Measurements from ENCODE around the gene LEFTY2.
"Not testable (repeated sequence)": the region's sequence is repeated elsewhere in the genome, so short reads cannot be mapped to it uniquely, and the experiment has no call there.

LEFTY2 gene

DNA sequence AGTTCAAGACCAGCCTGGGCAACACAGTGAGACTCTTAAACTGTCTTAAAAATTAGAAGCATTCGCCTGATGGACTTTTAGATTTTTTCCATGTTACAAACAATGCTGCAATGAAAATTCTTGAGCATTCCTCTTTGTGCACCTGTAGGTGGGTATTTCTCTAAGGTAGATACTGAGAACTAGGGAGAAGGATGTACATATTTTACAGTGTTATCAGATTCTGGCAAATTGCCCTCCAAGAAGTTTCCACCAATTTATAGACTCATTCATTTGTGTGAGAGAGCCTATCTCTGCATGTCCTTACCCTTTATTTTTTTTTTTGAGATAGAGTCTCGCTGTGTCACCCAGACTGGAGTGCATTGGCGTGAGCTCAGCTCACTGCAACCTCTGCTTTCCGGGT, 12.3 kb upstream of the LEFTY2 start:
- no peak for DNase-seq (ENCODE audit: low spot score)

DNA sequence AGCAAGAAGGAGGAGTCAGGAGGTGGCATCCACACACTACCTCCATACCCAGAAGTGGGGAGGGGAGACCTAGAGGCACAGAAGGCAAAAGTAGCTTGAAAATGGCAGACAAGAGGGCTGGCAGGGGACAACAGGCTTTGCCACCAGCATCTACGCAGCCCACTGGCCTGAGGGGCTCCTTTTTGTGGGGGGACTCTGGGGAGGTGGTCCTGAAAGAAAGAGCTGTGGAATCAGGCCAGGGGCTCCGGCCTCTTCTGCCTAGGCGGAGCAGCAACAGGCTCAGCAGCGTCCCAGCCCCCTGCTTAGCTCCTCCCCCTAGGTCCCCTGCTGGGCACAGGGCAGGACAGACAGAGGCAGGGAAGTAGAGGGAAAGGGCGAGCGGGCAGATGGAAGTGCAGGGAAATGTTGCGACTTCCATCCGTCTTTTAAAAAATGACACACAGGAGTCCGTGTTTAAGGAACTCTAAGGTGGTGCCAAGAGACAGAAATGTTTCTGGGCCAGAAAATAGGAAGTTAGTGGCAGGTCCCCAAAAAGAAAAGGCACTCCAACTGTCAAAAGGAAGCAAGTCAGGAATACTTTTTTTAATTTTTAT, 10.0 kb upstream of the LEFTY2 start:
- DNase-seq (ENCODE audit: low spot score) = no peak

DNA sequence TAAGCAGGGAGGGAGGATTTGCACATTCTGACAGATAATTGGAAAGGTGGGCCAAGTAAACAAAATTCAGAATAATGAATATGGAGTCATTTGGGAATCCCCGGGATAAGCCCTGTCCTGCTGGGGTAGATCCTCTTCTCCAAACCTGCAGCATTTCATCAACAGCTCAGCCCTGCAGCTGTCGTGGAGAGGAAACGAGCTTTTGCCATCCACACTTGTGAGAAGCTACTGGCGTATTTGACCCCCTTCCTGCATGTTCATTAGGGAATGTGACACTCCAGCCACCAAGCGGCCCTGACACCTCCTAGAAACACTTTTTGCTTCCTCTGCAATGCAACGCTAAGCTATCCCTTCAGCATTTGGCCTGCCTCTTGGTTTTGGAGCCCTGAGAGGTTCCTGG, 8.0 kb upstream of the LEFTY2 start:
- no peak for DNase-seq (ENCODE audit: low spot score)

DNA sequence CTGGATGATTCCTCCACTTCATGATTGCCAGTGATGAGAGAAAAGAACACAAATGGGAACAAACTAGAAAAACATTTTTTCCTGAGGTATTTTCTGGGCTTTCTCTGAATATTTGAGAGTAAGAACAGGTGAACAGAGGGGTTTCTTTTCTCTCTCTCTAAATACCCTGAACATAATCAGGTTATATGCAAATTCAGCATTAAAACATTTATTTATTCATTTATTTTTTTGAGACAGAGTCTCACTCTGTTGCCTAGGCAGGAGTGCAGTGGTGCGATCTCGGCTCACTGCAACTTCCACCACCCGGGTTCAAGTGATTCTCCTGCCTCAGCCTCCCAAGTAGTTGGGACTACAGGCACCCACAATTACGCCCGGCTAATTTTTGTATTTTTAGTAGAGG, 5.8 kb upstream of the LEFTY2 start:
- DNase-seq (ENCODE audit: low spot score) = no peak

DNA sequence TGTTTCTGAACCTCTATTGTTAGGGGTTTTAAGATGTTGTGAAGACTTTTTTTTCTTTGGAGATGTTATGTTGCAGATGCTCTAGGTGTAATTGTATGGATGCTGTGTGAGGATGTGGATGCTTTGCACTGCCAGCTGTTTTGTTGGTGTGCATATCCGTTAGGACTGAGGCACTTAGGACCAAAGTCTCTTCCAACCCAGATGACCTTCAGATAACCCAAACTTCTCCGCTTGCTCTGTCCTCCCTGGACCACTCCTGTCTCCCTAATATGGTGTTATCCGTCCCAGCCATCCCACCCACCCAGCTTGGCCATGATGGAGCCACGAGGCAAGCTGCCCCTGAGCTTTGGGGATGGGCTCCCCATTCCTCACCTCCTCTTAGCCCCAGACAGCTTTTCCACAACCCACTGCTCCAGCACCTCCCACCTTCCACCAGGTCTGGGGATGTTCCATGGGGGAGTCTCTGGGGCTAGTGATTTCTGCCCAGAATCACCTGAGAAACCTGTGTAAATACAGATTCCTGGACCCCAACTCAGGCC, 5.1 kb upstream of the LEFTY2 start:
- DNase-seq (ENCODE audit: low spot score) = no peak

DNA sequence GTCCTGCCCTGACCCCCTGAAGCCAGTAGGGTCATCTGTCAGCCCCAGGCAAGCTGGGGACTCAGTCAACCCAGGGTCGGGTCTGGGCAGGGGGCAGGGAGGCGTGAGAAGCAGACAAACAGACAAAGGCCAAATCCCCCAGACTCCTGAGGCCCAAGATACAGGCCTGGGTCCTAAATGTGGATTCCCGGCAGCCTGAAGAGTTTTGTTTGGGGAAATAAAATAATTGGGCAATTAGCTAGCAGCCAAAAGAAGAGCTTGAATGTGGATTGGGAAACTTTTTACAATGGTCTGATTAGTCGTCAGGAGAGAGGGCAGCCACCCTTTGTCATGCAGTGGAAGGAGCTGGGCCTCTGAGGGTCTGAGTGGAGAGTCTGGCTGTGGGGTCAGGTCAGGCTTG, 4.5 kb upstream of the LEFTY2 start:
- DNase-seq (ENCODE audit: low spot score) = no peak

DNA sequence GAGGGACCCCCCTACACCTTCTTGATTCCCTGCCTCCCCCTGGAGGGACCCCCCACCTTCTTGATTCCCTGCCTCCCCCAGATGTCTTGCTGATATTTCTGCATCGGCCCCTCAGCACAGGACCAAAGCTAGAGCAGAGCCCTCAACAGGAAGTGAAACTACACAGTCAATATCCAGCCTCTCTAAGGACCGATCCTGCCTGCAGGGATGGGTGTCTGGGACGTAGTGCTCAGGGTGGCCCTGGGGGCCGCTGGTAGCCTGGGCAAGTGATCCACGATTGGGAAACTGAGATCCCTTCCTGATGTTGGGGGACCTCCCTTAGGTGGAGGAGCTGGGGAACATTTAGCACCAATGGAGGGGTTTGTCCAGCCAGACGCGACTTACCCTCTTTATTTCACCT, 3.9 kb upstream of the LEFTY2 start:
- DNase-seq (ENCODE audit: low spot score) = no peak

DNA sequence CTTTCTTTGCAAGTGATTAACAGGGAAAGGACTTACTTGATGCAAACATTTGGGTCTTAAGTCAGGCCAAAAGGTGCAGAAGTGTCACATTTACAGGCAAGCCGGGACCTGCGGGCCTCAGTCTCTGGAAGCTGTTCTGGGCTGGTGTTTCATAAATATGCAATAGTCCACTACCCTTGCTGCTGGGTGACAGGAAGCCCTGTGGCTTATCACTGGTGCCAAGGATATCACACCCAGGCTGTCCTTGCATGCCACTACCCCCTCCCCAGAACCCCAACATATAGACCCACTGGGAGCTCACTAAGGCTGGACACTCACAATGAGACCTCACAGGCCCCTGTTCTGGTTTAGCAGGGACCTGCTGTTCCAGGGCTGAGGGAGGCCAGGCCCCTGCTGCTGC, 3.4 kb upstream of the LEFTY2 start:
- DNase-seq (ENCODE audit: low spot score) = no peak

DNA sequence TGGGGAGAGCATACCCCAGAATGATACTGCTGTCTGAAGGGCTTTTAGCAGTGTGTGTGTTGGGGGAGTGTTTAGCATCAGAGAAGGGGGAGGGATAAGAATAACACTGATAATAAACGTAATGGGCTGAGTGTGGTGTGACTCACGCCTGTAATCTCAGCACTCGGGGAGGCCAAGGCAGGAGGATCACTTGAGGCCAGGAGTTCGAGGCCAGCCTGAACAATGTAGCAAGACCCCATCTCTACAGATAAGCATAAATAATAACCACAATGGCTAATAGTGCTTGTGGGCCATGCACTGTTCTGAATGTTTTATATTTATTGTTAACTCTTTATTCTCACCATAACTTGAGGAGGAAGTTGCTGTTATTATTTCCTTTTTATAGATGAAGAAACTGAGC, 2.6 kb upstream of the LEFTY2 start:
- no peak for DNase-seq (ENCODE audit: low spot score)

DNA sequence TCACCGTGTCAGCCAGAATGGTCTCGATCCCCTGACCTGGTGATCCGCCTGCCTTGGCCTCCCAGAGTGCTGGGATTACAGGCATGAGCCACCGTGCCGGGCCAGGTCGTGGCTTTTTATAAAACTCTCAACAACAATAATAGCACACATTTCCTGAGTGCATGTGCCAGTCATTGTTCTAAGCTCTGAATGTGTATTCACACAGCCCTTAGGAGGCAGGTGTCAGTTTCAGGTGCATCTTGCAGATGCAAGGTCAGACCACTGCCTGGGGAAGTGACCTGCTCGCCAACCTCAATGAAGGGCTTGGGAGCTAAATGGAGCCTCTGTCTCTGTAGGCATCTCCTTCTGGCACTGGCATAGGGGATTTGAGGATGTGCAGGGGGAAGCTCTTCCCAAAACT, 1.6 kb upstream of the LEFTY2 start:
- DNase-seq (ENCODE audit: low spot score) = no peak

DNA sequence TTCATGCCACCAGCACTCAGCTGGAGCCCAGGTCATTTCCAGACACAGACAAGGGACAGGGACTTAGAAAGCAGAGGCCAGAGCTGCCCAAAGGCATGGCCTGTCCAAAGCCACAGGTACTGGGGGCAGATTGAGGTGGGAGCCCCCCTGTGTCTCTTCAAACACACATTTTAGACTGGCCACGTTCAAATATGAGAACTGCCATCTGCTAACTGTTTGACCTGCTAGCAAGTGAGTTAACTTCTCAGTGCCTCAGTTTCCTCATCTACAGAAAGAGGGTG, 862 bp upstream of the LEFTY2 start:
- no peak for DNase-seq (ENCODE audit: low spot score)

DNA sequence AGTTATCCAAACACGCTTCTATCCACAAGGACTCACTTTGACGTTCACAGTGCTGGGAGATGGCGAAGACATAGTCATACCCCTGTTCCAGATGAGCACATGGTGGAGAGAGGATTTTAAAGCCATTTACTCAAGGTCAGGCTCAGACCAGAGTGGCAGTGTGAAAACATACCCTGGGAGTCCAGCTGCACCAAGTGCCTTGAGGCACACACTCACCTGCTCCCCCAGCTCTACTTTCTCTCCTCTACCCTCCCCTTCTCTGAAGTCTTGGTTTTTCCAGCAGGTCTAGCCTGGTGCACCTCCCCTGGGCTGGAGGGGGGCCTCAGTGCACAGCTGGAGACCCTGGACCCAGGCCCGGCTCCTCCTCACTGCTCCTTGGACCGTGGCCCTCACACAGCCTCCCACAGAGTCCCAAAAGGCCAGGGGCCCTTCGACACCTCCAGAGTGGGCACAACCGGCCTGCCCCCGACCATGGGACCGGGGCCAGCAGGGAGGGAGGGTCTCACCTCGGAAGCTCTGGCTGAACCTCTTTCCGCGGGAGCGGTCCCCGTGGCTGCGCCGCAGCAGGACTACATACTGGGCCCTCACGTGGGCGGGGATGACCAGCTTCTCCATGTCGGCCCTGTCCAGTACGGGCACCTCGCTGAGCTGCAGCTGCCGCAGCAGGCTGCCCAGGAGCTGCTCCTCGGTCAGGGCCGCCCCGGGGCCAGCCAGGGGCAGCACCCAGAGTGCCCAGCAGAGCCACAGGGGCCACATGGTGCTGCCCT, 452 bp downstream of the LEFTY2 start:
- DNase-seq (ENCODE audit: low spot score) = no peak

DNA sequence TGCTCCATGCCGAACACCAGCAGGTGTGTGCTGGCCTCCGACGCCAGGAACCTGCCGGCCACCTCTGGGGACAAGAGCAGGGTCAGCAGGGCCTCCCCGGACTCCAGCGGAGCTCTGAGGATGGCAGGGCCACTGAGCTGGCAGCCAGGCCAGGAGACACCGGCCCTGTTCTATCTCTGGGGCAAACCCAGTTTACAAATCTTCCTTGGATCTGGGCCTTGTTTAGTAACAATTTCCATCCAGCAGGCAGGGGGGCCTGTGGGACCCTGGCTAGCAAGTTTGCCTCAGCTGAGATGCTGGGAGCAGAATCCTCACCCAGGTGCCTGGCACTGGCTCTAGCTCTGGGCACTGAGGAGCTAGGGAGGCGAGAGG, 1.1 kb downstream of the LEFTY2 start:
- not testable (repeated sequence) for DNase-seq (ENCODE audit: low spot score)

DNA sequence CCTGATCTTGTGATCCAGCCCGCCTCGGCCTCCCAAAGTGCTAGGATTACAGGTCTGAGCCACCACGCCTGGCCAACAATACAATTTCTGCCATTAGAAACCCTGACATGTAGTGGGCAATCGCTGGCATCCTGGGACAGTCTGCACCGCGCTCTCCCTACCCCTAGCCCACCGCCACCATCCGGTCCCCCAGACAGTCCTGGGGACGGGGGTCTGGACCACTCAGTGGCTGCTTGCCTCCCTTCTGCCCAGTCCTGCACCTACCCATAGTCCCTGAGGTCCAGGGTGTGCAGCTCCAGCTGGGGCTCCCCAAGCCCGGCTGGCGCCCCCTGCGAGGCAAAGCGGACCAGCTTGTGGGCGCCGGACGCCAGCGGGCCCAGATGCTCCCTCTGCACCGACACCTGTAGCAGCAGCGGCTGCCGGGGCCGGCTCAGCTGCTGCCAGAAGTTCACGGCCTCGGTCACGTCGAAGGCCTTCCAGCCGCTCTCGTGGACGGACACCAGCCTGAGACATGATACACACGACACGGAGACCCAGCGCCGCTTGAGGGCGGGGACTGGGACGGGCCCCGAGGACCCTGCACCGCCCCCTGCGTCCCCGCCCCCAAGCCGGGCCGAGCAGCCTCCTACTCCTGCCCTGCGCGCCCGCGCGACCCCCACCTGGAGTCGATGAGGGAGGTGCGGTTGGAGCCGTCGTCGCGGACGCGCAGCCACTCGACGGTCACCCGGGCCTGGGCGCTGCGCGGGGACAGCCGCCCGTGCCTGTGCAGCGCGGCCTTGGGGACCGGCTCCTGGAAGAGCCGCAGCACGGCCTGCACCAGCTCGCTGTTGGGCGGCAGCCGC, 1.7 kb downstream of the LEFTY2 start:
- DNase-seq (ENCODE audit: low spot score) = not testable (repeated sequence)

DNA sequence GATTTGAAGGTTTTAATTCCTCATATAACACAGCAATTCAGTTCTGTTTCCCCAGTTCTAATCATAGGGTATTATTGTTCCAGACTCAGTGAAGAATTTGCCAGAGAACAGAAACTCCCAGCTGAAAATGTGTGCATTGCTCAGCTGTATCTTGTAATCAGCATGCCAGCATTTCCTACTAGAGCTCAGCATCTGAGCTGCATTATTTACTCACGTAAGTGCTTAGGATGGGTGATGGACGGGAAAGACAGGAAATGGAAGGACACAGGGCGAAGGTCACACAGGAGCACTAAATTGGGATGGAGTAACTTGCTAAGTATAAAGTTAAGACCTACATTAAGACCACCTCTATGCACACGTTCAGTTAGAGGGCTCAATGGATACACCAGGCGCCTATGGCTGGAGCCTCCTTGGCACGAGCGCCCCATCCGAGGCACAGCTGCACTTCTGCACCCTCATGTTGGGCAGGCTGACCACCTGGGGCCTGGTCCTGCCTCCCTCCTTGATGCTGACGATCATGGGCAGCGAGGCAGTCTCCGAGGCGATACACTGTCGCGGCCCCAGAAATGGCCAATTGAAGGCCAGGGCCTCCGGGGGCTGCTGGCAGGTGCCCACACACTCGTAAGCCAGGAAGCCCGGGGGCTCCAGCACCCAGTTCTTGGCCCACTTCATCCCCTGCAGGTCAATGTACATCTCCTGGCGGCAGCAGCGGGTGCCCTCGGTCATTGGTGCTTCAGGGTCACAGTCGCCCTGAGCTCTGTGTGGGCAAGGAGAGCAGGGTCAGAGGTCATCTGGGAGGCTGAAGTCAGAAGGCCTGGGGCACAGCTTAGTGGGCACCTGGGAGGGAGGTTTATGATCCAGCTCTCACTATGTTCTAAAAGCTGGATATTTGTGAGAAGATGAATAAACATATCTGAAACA, 3.7 kb downstream of the LEFTY2 start:
- no peak for DNase-seq (ENCODE audit: low spot score)

DNA sequence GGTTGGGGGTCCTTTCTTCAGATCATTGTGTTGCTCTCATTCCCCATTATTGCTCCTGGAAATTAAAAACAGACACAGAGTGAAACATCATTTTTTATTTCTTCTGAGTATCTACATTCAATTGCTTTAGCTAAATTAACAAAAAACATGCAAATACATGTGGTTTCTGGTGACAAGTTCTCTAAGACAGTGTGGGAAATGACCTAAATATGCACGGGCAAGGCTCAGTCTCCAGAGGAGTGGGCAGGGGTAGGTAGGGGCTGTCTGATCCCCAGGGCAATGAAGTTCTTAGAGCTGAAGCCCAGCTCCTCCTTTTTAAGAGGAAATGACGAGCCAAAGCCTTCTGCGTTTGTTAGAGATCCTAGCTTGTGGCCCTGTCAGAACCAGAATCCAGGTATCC, 4.5 kb downstream of the LEFTY2 start:
- DNase-seq (ENCODE audit: low spot score) = no peak

DNA sequence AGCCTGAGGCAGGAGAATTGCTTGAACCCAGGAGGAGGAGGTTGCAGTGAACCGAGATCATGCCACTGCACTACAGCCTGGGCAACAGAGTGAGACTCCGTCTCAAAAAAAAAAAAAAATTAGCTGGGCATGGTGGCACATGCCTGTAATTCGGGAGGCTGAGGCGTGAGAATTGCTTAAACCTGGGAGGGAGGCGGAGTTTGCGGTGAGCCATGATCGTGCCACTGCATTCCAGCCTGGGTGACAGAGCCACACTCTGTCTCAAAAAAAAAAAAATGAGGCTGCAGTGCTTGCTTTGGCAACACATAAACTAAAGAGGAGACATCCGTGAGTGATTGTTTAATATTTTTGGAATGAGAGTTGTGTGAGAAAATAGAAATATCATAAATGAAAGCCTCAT, 4.9 kb downstream of the LEFTY2 start:
- not testable (repeated sequence) for DNase-seq (ENCODE audit: low spot score)

DNA sequence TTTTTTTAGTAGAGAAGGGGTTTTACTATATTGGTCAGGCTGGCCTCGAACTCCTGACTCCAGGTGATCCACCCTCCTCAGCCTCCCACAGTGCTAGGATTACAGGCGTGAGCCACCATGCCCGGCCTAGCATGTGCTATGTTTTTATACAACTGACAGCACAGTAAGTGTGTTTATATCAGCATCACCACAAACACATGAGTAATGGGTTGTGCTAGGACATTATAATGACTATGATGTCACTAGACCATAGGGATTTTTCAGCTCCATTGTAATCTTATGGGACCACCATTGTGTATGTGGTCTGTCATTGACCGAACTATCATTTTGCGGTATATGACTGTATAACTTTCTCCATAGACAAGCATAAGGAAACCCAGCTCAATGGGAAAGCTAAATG, 6.3 kb downstream of the LEFTY2 start:
- DNase-seq (ENCODE audit: low spot score) = no peak

DNA sequence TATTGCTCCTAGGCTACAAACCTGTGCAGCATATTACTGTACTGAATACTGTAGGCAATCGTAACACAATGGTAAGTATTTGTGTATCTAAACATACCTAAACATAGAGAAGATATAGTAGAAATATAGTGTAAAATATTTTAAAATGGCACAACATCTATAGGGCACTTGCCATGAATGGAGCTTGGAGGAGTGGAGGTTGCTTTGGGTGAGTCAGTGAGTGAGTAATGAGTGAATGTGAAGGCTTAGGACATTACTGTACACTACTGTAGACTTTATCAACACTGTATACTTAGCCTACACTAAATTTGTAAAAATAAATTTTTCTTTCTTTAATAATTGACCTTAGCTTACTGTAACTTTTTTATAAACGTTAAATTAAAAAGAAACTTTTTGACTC, 7.9 kb downstream of the LEFTY2 start:
- DNase-seq (ENCODE audit: low spot score) = no peak

DNA sequence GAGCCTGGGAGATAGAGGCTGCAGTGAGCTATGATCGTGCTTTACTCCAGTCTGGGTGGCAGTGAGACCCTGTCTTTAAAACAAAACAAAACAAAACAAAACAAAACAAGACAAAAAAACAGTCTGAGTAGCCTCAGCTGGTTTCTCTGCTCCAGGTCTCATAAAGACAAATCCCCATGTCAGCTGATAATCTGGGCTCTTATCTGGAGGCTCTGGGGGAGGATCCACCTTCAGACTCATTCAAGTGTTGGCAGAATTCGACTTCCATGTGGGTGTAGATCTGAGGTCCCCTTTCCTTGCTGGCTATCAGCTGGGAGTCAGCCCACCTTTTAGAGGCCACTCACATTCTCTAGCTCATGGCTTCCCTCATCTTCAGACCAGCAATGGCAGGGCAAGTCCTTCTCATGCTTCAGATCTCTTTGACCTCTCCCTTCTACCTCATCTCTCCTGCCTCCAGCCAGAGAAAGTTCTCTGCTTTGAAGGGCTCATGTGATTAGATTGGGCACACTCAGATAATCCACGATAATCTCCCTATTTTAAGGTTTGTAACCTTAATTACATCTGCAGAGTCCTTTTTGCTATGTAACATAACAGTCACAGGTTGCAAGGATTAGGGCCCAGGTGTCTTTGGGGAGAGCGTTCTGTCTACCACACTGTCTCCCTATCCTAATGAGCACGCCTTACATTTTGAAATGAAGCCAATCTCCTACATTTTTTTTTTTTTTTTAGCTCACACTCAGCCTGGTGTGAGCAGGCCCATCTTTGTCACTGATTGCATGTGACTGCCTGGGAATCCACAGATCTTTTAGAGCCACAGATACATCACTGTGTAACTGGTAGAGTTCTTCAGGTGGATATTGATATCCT, 9.5 kb downstream of the LEFTY2 start:
- DNase-seq (ENCODE audit: low spot score) = no peak

DNA sequence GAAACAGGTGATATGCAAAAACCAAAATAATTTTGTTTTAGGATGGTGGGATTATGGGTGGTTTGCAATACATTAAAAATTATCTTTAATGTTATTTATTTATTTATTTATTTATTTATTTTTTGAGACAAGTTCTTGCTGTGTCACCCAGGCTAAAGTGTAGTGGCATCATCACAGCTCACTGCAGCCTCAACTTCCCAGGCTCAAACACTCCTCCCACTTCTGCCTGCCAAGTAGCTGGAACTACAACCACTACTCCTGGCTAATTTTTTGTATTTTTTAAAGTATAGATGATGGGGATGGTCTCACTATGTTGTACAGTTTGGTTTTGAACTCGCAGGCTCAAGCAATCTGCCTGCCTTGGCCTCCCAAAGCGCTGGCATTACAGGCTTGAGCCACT, 10.5 kb downstream of the LEFTY2 start:
- DNase-seq (ENCODE audit: low spot score) = no peak
